GM23338 (cell line): ENCODE measurements around the gene HYKK. TPM values are rescaled to one million over a fixed set of nuclear protein-coding genes. Genes with fewer than 3 reads are reported as not detected.
"Not testable (repeated sequence)": the region's sequence is repeated elsewhere in the genome, so short reads cannot be mapped to it uniquely, and the experiment has no call there.

Experiments used
- ATAC-seq: fragments of 200-7000 bp; cut with Tn5 transposase; 3 replicates; pipeline ENCODE4 v1.9.1; 2020
- DNase-seq: peaks from one replicate; pipeline ENCODE4 v3.0.0-alpha.2; 2015; ENCODE audit warnings: low spot score
- H2AFZ ChIP-seq: fragments of 200-600 bp; sonication (generic); 2 replicates; pipeline ENCODE4 v1.8.0; 2016; ENCODE audit warnings: antibody characterized with exemption, mild to moderate bottlenecking, moderate library complexity
- H3F3A ChIP-seq: fragments of 200-600 bp; sonication (generic); replicated peaks from 2 replicates; pipeline ENCODE4 v1.8.0; 2017; ENCODE audit warnings: antibody characterized with exemption, mixed run types, low read depth
- H3K27ac ChIP-seq: fragments of 200-600 bp; sonication (generic); 2 replicates; pipeline ENCODE4 v1.6.1; 2016; ENCODE audit warnings: low read depth
- H3K27me3 ChIP-seq: fragments of 200-600 bp; sonication (generic); 2 replicates; pipeline ENCODE4 v1.8.0; 2016; ENCODE audit warnings: mild to moderate bottlenecking, mixed run types, moderate library complexity; ENCODE audit not compliant: insufficient read depth
- H3K36me3 ChIP-seq: fragments of 200-600 bp; sonication (generic); 2 replicates; pipeline ENCODE4 v1.8.0; 2016; ENCODE audit warnings: mild to moderate bottlenecking; ENCODE audit not compliant: insufficient read depth
- H3K4me1 ChIP-seq: fragments of 200-600 bp; sonication (generic); 2 replicates; pipeline ENCODE4 v1.8.0; 2016; ENCODE audit warnings: mild to moderate bottlenecking, moderate library complexity; ENCODE audit not compliant: insufficient read depth
- H3K4me2 ChIP-seq: fragments of 200-600 bp; sonication (generic); 2 replicates; pipeline ENCODE4 v1.7.1; 2017; ENCODE audit warnings: mixed run types
- H3K4me3 ChIP-seq: fragments of 200-600 bp; sonication (generic); 2 replicates; pipeline ENCODE4 v1.6.1; 2016; ENCODE audit warnings: mixed run types
- H3K79me2 ChIP-seq: fragments of 200-600 bp; sonication (generic); replicated peaks from 2 replicates; pipeline ENCODE4 v1.8.0; 2017; ENCODE audit warnings: mild to moderate bottlenecking; ENCODE audit not compliant: insufficient read depth
- H3K9me2 ChIP-seq: fragments of 200-600 bp; sonication (generic); 2 replicates; pipeline ENCODE4 v1.8.0; 2017; ENCODE audit not compliant: insufficient read depth
- H4K20me1 ChIP-seq: fragments of 200-600 bp; sonication (generic); replicated peaks from 2 replicates; pipeline ENCODE4 v1.8.0; 2017; ENCODE audit warnings: mild to moderate bottlenecking; ENCODE audit not compliant: insufficient read depth
- H3K27ac Mint-ChIP-seq: 2 replicates; pipeline ENCODE4 v1.8.0; 2020; ENCODE audit warnings: inconsistent platforms, mild to moderate bottlenecking, moderate library complexity, mixed read lengths
- H3K27me3 Mint-ChIP-seq: 3 replicates; pipeline ENCODE4 v1.8.0; 2022; ENCODE audit warnings: low read depth, mild to moderate bottlenecking, moderate library complexity, mixed read lengths, inconsistent platforms; ENCODE audit not compliant: insufficient read depth, poor library complexity
- H3K36me3 Mint-ChIP-seq: 3 replicates; pipeline ENCODE4 v1.8.0; 2021; ENCODE audit warnings: low read depth, mild to moderate bottlenecking, inconsistent platforms, moderate library complexity, mixed read lengths
- H3K4me1 Mint-ChIP-seq: 3 replicates; pipeline ENCODE4 v1.8.0; 2020; ENCODE audit warnings: mild to moderate bottlenecking, inconsistent platforms, mixed read lengths
- H3K4me3 Mint-ChIP-seq: 3 replicates; pipeline ENCODE4 v1.8.0; 2021; ENCODE audit warnings: moderate library complexity, mild to moderate bottlenecking, inconsistent platforms, mixed read lengths
- H3K9me3 Mint-ChIP-seq: 3 replicates; pipeline ENCODE4 v1.8.0; 2020; ENCODE audit warnings: moderate library complexity, mild to moderate bottlenecking, inconsistent platforms, mixed read lengths
- CREB1 ChIP-seq: fragments of 250-450 bp; sonication (Bioruptor Pico); IDR thresholded peaks from 2 replicates; pipeline ENCODE4 v1.5.0; 2020; ENCODE audit warnings: low read depth, mild to moderate bottlenecking, moderate library complexity
- CTCF ChIP-seq, 2 experiments: fragments of 200-600 bp in 1 of 2; sonication (generic) in 1 of 2; conservative IDR thresholded peaks; 2 replicates each; pipeline versions ENCODE4 v1.5.1 to v1.6.1; 2016 to 2017; ENCODE audit warnings: antibody characterized with exemption in 2 of 2, low read depth in 2 of 2, mild to moderate bottlenecking in 2 of 2, moderate library complexity in 1 of 2
- ETS1 ChIP-seq: IDR thresholded peaks from 2 replicates; pipeline ENCODE4 v1.6.1; 2016; ENCODE audit warnings: antibody characterized with exemption
- EZH2phosphoT487 ChIP-seq: fragments of 200-600 bp; sonication (generic); IDR thresholded peaks from one replicate; pipeline ENCODE4 v1.8.1; 2018; ENCODE audit warnings: antibody characterized with exemption; ENCODE audit not compliant: unreplicated experiment
- JUNB ChIP-seq: IDR thresholded peaks from one replicate; pipeline ENCODE4 v1.6.1; 2016; ENCODE audit warnings: antibody characterized with exemption; ENCODE audit not compliant: unreplicated experiment
- NANOG ChIP-seq: IDR thresholded peaks from 2 replicates; pipeline ENCODE4 v1.6.1; 2016; ENCODE audit warnings: antibody characterized with exemption, borderline replicate concordance
- POLR2AphosphoS5 ChIP-seq: IDR thresholded peaks from 2 replicates; pipeline ENCODE4 v1.6.1; 2016; ENCODE audit warnings: antibody characterized with exemption, low read depth
- REST ChIP-seq: IDR thresholded peaks from one replicate; pipeline ENCODE4 v1.6.1; 2018; ENCODE audit warnings: antibody characterized with exemption; ENCODE audit not compliant: unreplicated experiment
- STAT1 ChIP-seq: IDR thresholded peaks from one replicate; pipeline ENCODE4 v1.6.1; 2016; ENCODE audit warnings: antibody characterized with exemption; ENCODE audit not compliant: unreplicated experiment
- ZNF114 ChIP-seq: fragments of 250-450 bp; sonication (Bioruptor Pico); IDR thresholded peaks from 2 replicates; pipeline ENCODE4 v1.5.0; 2020; ENCODE audit warnings: mild to moderate bottlenecking, moderate library complexity
- ZNF331 ChIP-seq: fragments of 250-450 bp; sonication (Bioruptor Pico); IDR thresholded peaks from 2 replicates; pipeline ENCODE4 v1.5.0; 2020; ENCODE audit warnings: low read depth, mild to moderate bottlenecking, moderate library complexity
- ZNF462 ChIP-seq: fragments of 250-450 bp; sonication (Bioruptor Pico); IDR thresholded peaks from 2 replicates; pipeline ENCODE4 v1.5.0; 2020; ENCODE audit warnings: mild to moderate bottlenecking, moderate library complexity
- polyA plus RNA-seq: library from polyadenylated mRNA; unstranded; fragments of >200 nt; fragmentation: Nextera tagmentation; extraction: Ambion mirVana; gene quantifications from 2 replicates; pipeline ENCODE4 v1.2.1, GENCODE V29; 2016
- total RNA-seq: library from RNA; depleted of rRNA; stranded (reverse); fragments of >200 nt; shearing (Covaris generic); gene quantifications from 2 replicates; pipeline ENCODE4 v1.2.3, GENCODE V29; 2014

HYKK gene
- total and polyA plus RNA-seq, 2 experiments from 2014 or later = 2.9 to 5.5 TPM

GRCh38 chr15:78552597-78552996 is 45.2 kb downstream of the HYKK start:
- H3K79me2 ChIP-seq = no peaks in the 10 kb centered on the region
- ATAC-seq (no peak), DNase-seq (no peak)
- H3K27me3 ChIP-seq = no peaks in the 10 kb centered on the region
- H3K27me3 Mint-ChIP-seq = peaks cover 3% of the 10 kb centered on the region
- TF ChIP-seq CTCF (conservative IDR thresholded peaks at IDR 0.05; ENCODE audit: low read depth in 2 of 2) = no peak
- no peak for TF ChIP-seq STAT1
- TF ChIP-seq ZNF462 (CRISPR knock-in tag) = no peak
- no peak for TF ChIP-seq POLR2AphosphoS5
- no peak for TF ChIP-seq ETS1
- no peak for TF ChIP-seq ZNF114 (CRISPR knock-in tag)
- TF ChIP-seq EZH2phosphoT487 = no peak
- no peak for TF ChIP-seq JUNB
- TF ChIP-seq ZNF331 (CRISPR knock-in tag) = no peak
- no peak for TF ChIP-seq NANOG
- TF ChIP-seq CREB1 (CRISPR knock-in tag) = no peak
- TF ChIP-seq REST = no peak
- no peak overlapping the region for H3K4me3 ChIP-seq
- H3K4me3 Mint-ChIP-seq = no peak overlapping the region
- H3K9me3 Mint-ChIP-seq = no peaks in the 10 kb centered on the region
- no peak overlapping the region for H2AFZ ChIP-seq
- no peaks in the 10 kb centered on the region for H4K20me1 ChIP-seq
- H3K4me2 ChIP-seq = no peak overlapping the region
- no peak overlapping the region for H3K27ac ChIP-seq
- H3K4me1 Mint-ChIP-seq = no peaks in the 10 kb centered on the region; the same call in 2 of the 3 replicates
- no peaks in the 10 kb centered on the region for H3K9me2 ChIP-seq
- no peaks in the 10 kb centered on the region for H3K4me1 ChIP-seq
- peaks cover 31% of the 10 kb centered on the region for H3K36me3 Mint-ChIP-seq
- H3F3A ChIP-seq = no peaks in the 10 kb centered on the region
- H3K27ac Mint-ChIP-seq = no peak overlapping the region
- H3K36me3 ChIP-seq = peaks cover 11% of the 10 kb centered on the region; the same call in 1 of the 2 replicates

- not testable (repeated sequence) for H3K9me2 ChIP-seq, H3K36me3 ChIP-seq, H3K27ac Mint-ChIP-seq, H3K4me3 ChIP-seq, H3K27ac ChIP-seq, H3K4me1 ChIP-seq, H3K9me3 Mint-ChIP-seq, H3K79me2 ChIP-seq, DNase-seq, H3K4me2 ChIP-seq, H3K36me3 Mint-ChIP-seq, ATAC-seq, H3K27me3 Mint-ChIP-seq, H4K20me1 ChIP-seq, H3K4me3 Mint-ChIP-seq, H3F3A ChIP-seq, H3K27me3 ChIP-seq, H2AFZ ChIP-seq
- peaks cover 15% of the 10 kb centered on the region for H3K4me1 Mint-ChIP-seq
Measured at GRCh38 chr15:78560201-78560600, 52.8 kb downstream of the HYKK start.
